ENCODE data around the gene MYLK4. TPM values are rescaled to one million over a fixed set of nuclear protein-coding genes. Genes with fewer than 3 reads are reported as not detected.

MYLK4 gene
- total RNA-seq, 1 donor from 2014 or later, result 0.23 TPM

DNA sequence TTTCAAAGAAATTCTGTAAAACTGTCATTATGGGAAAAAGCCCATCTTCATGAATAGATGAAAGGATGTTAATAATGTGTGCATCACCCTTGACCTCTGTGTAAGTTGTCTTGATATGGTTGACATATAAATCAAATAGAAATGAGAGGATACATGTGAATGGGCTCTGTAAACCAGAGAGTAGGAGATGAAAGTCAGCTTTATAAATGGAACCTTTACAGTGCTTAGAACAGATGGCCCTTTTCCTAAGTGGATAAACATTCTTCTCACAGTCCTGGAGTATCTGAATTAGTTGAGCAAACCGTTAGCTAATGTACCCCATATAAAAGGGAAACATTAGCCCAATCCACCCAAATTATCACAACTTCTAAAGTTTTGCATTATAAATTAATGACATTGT is 57.5 kb downstream of the MYLK4 start:
- Mint-ChIP-seq H3K27ac (no peak overlapping the region), H3K4me3 (ENCODE audit: low read depth) (no peak overlapping the region), H3K27me3 (ENCODE audit: low read depth) (peaks cover 7% of the 10 kb centered on the region), H3K36me3 (ENCODE audit: low read depth) (no peaks in the 10 kb centered on the region), H3K9me3 (no peaks in the 10 kb centered on the region), H3K4me1 (ENCODE audit: low read depth) (no peaks in the 10 kb centered on the region)
- intact Hi-C loops (cut with micrococcal nuclease), result no loop called here
- no peak for DNase-seq (ENCODE audit: low spot score)

- H3K9me3 Mint-ChIP-seq, result no peaks in the 10 kb centered on the region
- peaks cover 5% of the 10 kb centered on the region for H3K27me3 Mint-ChIP-seq (ENCODE audit: low read depth)
- H3K4me3 Mint-ChIP-seq (ENCODE audit: low read depth), result no peak overlapping the region
- no peaks in the 10 kb centered on the region for H3K36me3 Mint-ChIP-seq (ENCODE audit: low read depth)
- no peak for DNase-seq (ENCODE audit: low spot score)
- H3K4me1 Mint-ChIP-seq (ENCODE audit: low read depth), result no peaks in the 10 kb centered on the region
- no peak overlapping the region for H3K27ac Mint-ChIP-seq
- intact Hi-C loops (cut with micrococcal nuclease), result no loop called here
Measured at GRCh38 chr6:2688401-2689064, 62.2 kb downstream of the MYLK4 start.

- H3K27ac Mint-ChIP-seq, result no peak overlapping the region
- no peak overlapping the region for H3K4me3 Mint-ChIP-seq (ENCODE audit: low read depth)
- DNase-seq (ENCODE audit: low spot score), result no peak
- H3K36me3 Mint-ChIP-seq (ENCODE audit: low read depth), result no peaks in the 10 kb centered on the region
- intact Hi-C loops (cut with micrococcal nuclease), result no loop called here
- H3K27me3 Mint-ChIP-seq (ENCODE audit: low read depth), result peaks cover 2% of the 10 kb centered on the region
- no peaks in the 10 kb centered on the region for H3K4me1 Mint-ChIP-seq (ENCODE audit: low read depth)
- no peaks in the 10 kb centered on the region for H3K9me3 Mint-ChIP-seq
Measured at GRCh38 chr6:2687456-2687855, 63.3 kb downstream of the MYLK4 start.

DNA sequence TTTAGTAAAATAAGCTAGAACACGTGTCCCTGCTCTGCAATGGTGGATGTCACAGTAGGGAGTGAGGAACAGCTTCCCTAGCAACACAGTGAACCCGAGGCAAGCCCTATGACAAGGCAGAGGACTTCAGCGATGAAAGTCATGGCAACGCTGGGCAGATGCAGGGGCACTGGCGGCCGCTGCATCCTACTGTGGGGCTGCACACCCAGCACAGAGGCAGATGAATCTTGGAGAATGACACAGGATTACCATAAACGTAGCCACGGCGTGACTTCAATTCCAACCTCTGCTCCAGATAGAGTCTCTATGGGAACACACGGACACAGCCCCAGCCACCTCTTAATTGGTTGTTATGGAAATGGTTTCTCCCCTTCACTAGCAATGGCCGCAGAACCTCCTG is 64.2 kb downstream of the MYLK4 start:
- H3K27me3 Mint-ChIP-seq (ENCODE audit: low read depth), result peaks cover 2% of the 10 kb centered on the region
- no peak overlapping the region for H3K4me3 Mint-ChIP-seq (ENCODE audit: low read depth)
- no peak overlapping the region for H3K27ac Mint-ChIP-seq
- no peak for DNase-seq (ENCODE audit: low spot score)
- intact Hi-C loops (cut with micrococcal nuclease), result no loop called here
- no peaks in the 10 kb centered on the region for H3K4me1 Mint-ChIP-seq (ENCODE audit: low read depth)
- no peaks in the 10 kb centered on the region for H3K36me3 Mint-ChIP-seq (ENCODE audit: low read depth)
- H3K9me3 Mint-ChIP-seq, result no peaks in the 10 kb centered on the region

GRCh38 chr6:2684766-2685754 is 65.7 kb downstream of the MYLK4 start:
- Mint-ChIP-seq H3K27ac (no peak overlapping the region), H3K27me3 (ENCODE audit: low read depth) (peaks cover 2% of the 10 kb centered on the region), H3K4me1 (ENCODE audit: low read depth) (no peaks in the 10 kb centered on the region), H3K9me3 (no peaks in the 10 kb centered on the region), H3K4me3 (ENCODE audit: low read depth) (no peak overlapping the region), H3K36me3 (ENCODE audit: low read depth) (no peaks in the 10 kb centered on the region)
- intact Hi-C loops (cut with micrococcal nuclease), result no loop called here
- DNase-seq (ENCODE audit: low spot score), result no peak

DNA sequence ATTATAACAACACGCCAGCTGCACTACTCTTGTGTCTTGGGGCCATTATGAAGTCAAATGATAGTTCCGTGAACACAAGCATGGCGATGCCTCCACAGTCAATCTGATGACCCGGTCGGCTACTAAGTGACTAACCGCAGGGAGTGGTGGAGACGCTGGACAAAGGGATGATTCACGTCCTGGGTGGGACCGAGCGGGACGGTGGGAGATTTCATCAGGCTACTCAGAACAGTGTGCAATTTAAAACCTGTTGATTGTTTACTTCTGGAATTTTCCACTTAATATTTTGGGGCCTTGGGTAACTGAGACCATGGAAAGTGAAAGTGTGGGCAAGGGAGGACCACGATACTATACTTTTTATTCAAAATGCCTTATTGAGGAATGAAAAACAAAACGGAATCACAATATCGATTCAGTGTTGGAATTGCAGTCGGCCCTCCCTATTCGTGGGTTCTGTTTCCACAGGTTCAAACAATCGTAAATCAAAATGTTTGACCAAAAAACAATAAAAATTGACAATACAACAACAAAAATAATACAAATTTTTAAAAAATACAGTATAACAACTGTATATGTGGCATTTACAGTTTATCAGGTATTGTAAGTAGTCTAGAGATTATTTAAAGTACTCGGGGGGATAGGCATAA is 66.5 kb downstream of the MYLK4 start:
- Mint-ChIP-seq H3K27ac (no peak overlapping the region), H3K36me3 (ENCODE audit: low read depth) (no peaks in the 10 kb centered on the region), H3K9me3 (no peaks in the 10 kb centered on the region), H3K4me3 (ENCODE audit: low read depth) (no peak overlapping the region), H3K27me3 (ENCODE audit: low read depth) (no peaks in the 10 kb centered on the region), H3K4me1 (ENCODE audit: low read depth) (no peaks in the 10 kb centered on the region)
- intact Hi-C loops (cut with micrococcal nuclease), result no loop called here
- no peak for DNase-seq (ENCODE audit: low spot score)

DNA sequence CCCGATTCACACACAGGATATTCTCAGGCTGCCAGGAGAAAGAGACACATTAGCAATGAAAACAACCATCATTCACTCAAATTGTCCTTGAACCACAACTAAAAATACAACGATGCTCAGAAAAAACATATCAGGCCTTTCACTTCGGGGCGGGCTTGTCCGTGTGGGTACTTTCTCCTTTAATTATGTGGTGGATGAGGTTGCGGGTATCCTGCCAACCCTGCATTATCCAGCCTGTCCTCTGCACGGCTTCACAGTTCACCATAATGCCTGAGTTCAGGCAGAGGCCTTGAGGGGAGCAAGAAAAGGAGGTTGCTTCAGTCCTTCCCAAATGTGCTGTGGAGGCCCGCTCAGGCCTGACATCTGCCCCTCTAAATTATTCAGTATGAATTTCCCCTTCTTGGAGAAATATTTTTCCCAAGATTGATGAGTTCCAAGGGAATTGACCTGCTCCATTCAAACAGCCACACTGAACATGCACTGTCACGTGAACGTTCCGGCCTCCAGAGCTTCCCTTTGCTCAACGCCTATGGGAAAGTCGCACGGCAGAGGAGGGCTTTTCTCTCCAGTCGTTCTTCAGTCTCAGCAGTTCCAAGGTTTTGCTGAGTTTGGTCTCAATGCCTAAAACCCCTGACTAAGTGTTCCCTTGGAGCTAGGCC is 70.3 kb downstream of the MYLK4 start:
- no peaks in the 10 kb centered on the region for H3K9me3 Mint-ChIP-seq
- DNase-seq (ENCODE audit: low spot score), result no peak
- no peaks in the 10 kb centered on the region for H3K4me1 Mint-ChIP-seq (ENCODE audit: low read depth)
- H3K27ac Mint-ChIP-seq, result no peak overlapping the region
- H3K36me3 Mint-ChIP-seq (ENCODE audit: low read depth), result no peaks in the 10 kb centered on the region
- no peak overlapping the region for H3K4me3 Mint-ChIP-seq (ENCODE audit: low read depth)
- H3K27me3 Mint-ChIP-seq (ENCODE audit: low read depth), result no peaks in the 10 kb centered on the region
- intact Hi-C loops (cut with micrococcal nuclease), result no loop called here

GRCh38 chr6:2677080-2677593 is 73.6 kb downstream of the MYLK4 start:
- intact Hi-C loops (cut with micrococcal nuclease), result no loop called here
- Mint-ChIP-seq H3K4me1 (ENCODE audit: low read depth) (no peaks in the 10 kb centered on the region), H3K27me3 (ENCODE audit: low read depth) (peaks cover 4% of the 10 kb centered on the region), H3K27ac (no peak overlapping the region), H3K36me3 (ENCODE audit: low read depth) (no peaks in the 10 kb centered on the region), H3K4me3 (ENCODE audit: low read depth) (no peak overlapping the region), H3K9me3 (no peaks in the 10 kb centered on the region)
- DNase-seq (ENCODE audit: low spot score), result no peak

DNA sequence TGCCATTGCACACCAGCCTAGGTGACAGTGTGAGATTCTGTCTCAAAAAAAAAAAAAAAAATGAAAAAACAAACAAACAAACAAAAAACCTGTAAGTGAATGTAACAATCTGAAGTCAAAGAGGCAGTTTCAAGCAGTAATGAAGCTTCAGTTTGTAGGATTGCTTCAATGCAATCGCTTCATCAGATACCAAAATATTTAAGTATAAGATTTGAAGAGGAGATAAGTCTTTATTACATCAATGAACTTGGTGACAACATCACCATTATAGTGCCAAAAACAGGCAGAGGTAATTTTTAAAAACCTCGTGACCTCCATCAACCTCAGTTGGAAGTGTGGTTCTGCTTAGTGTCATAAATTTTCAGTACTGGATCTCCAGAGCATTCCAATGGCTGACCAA is 74.7 kb downstream of the MYLK4 start:
- no peaks in the 10 kb centered on the region for H3K9me3 Mint-ChIP-seq
- H3K4me3 Mint-ChIP-seq (ENCODE audit: low read depth), result no peak overlapping the region
- H3K36me3 Mint-ChIP-seq (ENCODE audit: low read depth), result no peaks in the 10 kb centered on the region
- H3K4me1 Mint-ChIP-seq (ENCODE audit: low read depth), result no peaks in the 10 kb centered on the region
- H3K27ac Mint-ChIP-seq, result no peak overlapping the region
- peaks cover 4% of the 10 kb centered on the region for H3K27me3 Mint-ChIP-seq (ENCODE audit: low read depth)
- intact Hi-C loops (cut with micrococcal nuclease), result no loop called here
- DNase-seq (ENCODE audit: low spot score), result no peak

GRCh38 chr6:2674857-2675256 is 75.9 kb downstream of the MYLK4 start:
- intact Hi-C loops (cut with micrococcal nuclease), result no loop called here
- no peaks in the 10 kb centered on the region for H3K4me1 Mint-ChIP-seq (ENCODE audit: low read depth)
- no peak for DNase-seq (ENCODE audit: low spot score)
- H3K4me3 Mint-ChIP-seq (ENCODE audit: low read depth), result no peak overlapping the region
- H3K36me3 Mint-ChIP-seq (ENCODE audit: low read depth), result no peaks in the 10 kb centered on the region
- peaks cover 4% of the 10 kb centered on the region for H3K27me3 Mint-ChIP-seq (ENCODE audit: low read depth)
- H3K9me3 Mint-ChIP-seq, result no peaks in the 10 kb centered on the region
- H3K27ac Mint-ChIP-seq, result no peak overlapping the region

- peaks cover 4% of the 10 kb centered on the region for H3K27me3 Mint-ChIP-seq (ENCODE audit: low read depth)
- H3K9me3 Mint-ChIP-seq, result no peaks in the 10 kb centered on the region
- no peak overlapping the region for H3K4me3 Mint-ChIP-seq (ENCODE audit: low read depth)
- no peaks in the 10 kb centered on the region for H3K36me3 Mint-ChIP-seq (ENCODE audit: low read depth)
- DNase-seq (ENCODE audit: low spot score), result no peak
- intact Hi-C loops (cut with micrococcal nuclease), result no loop called here
- H3K27ac Mint-ChIP-seq, result no peak overlapping the region
- no peaks in the 10 kb centered on the region for H3K4me1 Mint-ChIP-seq (ENCODE audit: low read depth)
Measured at GRCh38 chr6:2669067-2669700, 81.5 kb downstream of the MYLK4 start.

GRCh38 chr6:2667617-2668016 is 83.1 kb downstream of the MYLK4 start:
- no peak overlapping the region for H3K4me3 Mint-ChIP-seq (ENCODE audit: low read depth)
- DNase-seq (ENCODE audit: low spot score), result no peak
- no peak overlapping the region for H3K27ac Mint-ChIP-seq
- H3K4me1 Mint-ChIP-seq (ENCODE audit: low read depth), result no peaks in the 10 kb centered on the region
- no peaks in the 10 kb centered on the region for H3K36me3 Mint-ChIP-seq (ENCODE audit: low read depth)
- intact Hi-C loops (cut with micrococcal nuclease), result no loop called here
- no peaks in the 10 kb centered on the region for H3K9me3 Mint-ChIP-seq
- no peaks in the 10 kb centered on the region for H3K27me3 Mint-ChIP-seq (ENCODE audit: low read depth)
